Measurements from ENCODE around the gene DUSP28.

DUSP28 gene

GRCh38 chr2:240586919-240587800, 27.0 kb downstream of the DUSP28 start:
- DNase-seq, result no peak

GRCh38 chr2:240588006-240588655, 28.0 kb downstream of the DUSP28 start:
- DNase-seq, result no peak

DNA sequence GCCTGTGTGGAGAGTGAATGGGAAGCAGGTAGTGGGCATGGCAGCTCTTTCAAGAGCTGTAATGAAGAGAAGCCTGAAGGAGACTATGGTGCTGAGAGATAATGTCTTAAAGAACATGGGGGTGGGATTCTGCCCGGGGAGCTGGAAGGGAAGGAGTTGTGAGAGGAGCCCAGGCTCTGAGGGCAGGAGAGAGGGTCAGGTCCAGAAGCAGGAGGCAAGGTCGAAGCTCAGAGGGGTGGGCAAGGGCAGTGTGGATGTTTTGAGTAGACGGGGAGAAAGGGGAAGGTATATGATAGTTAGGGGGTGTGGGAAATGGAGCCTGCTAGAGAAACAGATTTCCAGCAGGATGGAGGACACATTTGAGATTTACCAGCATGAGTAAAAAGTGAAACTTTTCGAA, 28.5 kb downstream of the DUSP28 start:
- no peak for DNase-seq

DNA sequence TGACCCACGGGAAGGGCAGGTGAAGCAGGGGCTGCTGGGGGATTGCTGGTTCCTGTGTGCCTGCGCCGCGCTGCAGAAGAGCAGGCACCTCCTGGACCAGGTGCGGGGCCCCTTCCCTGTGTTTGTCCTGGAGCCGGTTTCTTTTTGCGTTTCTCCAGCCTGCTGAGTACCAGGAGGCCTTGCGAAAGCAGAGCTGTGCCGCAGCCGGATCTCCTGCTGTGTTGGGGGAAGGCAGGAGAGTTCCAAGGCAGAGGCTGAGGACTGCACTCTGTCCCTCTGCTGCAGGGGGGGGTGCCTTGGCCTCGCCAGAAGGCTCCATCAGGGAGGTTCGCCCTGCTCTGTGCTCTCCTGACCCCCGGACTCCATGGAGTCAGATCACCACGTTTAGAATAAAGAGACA, 29.2 kb downstream of the DUSP28 start:
- DNase-seq, result no peak

- DNase-seq, result no peak
Observed at GRCh38 chr2:240589850-240590525, 29.8 kb downstream of the DUSP28 start.

DNA sequence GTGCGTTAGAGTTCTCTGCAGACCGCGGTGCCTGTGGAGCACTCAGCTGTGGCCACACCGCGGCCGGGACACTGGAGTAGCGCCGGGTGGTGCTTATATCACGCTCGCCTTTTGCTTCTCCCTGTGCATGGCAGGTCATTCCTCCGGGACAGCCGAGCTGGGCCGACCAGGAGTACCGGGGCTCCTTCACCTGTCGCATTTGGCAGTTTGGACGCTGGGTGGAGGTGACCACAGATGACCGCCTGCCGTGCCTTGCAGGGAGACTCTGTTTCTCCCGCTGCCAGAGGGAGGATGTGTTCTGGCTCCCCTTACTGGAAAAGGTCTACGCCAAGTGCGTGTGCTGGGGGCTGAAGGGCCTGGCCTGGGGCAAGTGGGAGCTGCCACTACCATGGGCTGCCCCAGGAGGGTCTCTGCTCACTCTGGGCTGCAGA, 30.5 kb downstream of the DUSP28 start:
- DNase-seq, result no peak

GRCh38 chr2:240591226-240591625, 31.1 kb downstream of the DUSP28 start:
- DNase-seq, result no peak

DNA sequence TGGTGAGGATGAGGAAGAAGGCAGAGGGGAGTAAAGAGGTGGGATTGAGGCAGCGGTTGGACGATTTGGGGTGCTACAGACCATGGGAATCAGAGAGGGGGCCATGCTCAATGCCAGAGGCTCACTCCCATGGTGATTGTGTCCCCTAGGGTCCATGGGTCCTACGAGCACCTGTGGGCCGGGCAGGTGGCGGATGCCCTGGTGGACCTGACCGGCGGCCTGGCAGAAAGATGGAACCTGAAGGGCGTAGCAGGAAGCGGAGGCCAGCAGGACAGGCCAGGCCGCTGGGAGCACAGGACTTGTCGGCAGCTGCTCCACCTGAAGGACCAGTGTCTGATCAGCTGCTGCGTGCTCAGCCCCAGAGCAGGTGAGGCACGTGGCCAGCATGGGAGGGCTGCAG, 31.6 kb downstream of the DUSP28 start:
- DNase-seq, result no peak

DNA sequence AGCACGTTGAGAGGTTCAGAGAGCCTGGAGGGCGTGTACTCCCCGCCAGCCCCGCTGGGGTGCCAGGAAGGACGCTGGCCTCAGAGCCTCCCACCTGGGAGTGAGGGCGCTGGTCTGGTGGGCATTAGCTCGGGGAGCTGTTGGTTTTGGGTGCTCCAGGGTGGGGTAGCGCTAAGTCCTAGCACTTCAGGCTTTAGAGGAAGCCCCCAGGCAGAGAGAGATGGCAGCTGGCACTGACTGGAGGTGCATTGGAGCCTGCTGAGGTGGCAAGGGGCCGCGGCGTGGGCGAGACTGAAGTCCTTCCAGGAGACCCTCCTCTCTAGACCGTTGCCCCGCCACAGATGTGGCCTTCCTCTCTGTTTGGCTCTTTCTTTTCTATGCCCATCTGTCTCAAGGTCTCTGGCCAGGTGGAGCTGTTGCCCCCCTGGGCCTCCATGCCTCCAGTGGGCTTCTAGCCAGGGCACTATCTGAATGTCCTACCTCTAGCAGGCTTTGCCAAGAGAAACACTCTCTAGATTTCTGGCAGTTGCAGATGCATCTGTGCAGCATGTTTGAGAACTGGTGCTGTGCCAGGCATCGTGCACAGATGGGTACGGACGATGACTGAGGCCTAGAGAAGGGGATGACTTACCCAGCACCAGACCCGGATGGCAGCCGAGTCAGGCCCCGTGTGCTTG, 33.0 kb downstream of the DUSP28 start:
- DNase-seq, result no peak

DNA sequence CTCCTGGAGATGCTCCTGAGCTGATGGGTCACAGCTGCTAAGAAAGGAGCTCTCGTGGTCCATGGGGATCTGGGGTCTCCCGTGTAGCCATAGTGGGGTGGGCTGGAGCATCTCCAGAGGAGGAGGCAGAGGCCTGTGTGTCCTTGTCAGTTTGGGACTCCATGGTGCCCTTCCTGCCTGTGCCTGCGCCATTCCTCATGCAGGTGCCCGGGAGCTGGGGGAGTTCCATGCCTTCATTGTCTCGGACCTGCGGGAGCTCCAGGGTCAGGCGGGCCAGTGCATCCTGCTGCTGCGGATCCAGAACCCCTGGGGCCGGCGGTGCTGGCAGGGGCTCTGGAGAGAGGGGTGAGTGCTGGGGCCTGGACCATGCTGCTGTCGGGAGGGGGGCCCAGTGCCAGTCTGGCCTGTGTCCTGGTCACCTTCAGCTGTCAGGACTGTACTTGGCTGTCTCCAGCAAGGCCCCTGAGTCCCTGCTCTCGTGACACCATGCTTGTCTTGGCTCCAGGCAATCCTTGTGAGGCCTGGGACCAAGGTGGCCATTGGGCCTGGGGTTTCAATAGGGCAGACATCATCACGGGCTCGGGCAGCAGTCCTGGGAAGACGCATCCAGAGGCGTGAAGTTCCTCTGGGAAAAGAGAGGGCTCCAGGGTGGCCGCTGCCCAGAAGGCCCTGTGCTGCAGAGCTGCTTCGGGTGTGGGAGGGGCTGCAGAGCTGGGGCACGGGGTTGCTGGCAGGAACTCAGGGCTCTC, 33.7 kb downstream of the DUSP28 start:
- no peak for DNase-seq

DNA sequence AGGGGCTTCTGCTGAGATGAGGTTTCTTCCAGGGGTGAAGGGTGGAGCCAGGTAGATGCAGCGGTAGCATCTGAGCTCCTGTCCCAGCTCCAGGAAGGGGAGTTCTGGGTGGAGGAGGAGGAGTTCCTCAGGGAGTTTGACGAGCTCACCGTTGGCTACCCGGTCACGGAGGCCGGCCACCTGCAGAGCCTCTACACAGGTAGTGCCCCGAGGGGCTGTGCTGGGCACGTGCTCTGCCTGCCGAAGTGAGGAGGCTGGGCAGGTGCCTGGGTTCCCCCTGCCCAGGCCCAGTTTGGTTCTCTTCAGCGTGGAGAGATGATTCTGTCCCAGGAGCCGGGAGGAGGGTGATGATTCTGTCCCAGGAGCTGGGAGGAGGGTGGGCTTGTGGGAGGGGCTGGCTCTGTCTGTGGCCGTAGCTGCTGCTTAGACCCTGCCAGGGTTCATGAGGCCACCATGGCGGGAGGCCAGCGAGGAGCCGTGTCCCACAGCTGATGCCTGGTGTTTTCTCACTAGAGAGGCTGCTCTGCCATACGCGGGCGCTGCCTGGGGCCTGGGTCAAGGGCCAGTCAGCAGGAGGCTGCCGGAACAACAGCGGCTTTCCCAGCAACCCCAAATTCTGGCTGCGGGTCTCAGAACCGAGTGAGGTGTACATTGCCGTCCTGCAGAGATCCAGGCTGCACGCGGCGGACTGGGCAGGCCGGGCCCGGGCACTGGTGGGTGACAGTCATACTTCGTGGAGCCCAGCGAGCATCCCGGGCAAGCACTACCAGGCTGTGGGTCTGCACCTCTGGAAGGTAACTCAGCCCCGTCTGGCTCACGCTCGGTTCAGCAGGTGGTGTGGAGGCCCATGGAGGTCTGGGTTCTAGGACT, 34.6 kb downstream of the DUSP28 start:
- DNase-seq, result no peak

- peak; percentile 41 for DNase-seq
Observed at GRCh38 chr2:240595381-240596079, 35.4 kb downstream of the DUSP28 start.

- no peak for DNase-seq
Observed at GRCh38 chr2:240596080-240596460, 35.9 kb downstream of the DUSP28 start.

DNA sequence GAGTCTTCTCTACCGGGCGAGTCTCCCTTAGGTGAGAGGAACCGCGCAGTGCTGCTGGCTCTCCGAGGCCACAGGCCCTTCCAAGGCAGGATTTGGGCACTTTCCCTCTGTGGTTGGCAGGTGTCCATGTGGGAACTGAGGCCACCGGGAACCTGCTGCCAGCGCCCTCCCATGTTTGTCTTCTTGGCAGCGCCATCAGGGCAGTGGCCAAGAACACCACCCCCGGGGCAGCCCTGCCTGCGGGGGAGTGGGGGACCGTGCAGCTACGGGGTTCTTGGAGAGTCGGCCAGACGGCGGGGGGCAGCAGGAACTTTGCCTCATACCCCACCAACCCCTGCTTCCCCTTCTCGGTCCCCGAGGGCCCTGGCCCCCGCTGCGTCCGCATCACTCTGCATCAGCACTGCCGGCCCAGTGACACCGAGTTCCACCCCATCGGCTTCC, 36.4 kb downstream of the DUSP28 start:
- DNase-seq, result no peak

- DNase-seq, result no peak
Observed at GRCh38 chr2:240597054-240597418, 36.9 kb downstream of the DUSP28 start.

DNA sequence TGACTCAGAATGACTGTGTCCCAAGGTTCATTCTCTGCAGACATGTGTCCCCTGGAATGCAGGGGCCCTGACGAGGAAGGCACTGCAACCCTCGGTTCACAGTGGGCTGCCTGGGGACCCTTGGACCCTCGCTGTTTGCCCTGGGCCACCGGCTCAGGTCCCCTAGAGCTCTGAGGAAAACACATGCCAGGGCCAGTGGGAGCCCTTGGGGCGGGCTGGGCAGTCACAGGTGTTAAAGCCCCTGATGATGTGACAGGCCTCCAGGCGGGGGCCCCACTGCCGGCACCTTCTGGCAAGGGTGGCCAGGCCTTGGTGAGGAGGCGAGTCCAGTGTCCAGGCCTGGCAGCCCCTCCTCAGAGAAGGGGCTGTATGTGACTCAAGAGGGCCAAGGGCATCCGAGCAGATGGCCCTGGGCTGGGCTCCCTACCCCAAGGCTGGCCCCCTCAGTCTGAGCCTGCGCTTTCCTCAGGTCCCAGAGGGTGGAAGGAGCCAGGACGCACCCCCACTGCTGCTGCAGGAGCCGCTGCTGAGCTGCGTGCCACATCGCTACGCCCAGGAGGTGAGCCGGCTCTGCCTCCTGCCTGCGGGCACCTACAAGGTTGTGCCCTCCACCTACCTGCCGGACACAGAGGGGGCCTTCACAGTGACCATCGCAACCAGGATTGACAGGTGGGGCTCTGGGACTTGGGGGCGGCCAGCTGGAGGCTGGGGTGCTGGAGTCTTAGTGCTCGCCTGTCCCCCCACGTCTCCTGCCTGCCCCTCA, 37.4 kb downstream of the DUSP28 start:
- no peak for DNase-seq

DNA sequence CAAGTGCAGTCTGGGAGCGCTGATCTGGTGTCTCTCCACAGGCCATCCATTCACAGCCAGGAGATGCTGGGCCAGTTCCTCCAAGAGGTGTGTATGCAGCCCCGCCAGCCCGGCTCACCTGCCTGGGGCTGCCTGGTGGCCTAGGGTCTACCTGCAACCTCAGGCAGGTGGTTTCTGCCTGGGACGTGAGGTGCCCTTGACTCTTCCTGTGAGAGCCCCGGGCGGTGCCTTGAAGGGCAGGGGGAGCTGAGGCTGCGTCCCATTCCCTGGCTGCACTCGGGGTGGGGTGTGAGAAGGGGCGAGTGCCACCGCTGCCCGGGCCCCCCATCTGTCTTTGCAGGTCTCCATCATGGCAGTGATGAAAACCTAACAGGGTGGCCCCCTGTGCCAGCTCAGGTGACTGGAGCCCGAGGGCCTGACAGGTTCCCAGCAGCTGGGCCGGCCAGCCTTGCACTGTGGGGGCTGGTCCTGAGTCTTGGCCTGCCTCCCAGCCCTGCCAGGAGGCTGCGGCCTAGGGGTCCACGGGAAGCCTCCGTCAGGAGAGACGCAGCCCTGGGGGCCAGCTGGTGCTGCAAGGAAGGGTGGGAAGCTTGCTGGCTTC, 38.3 kb downstream of the DUSP28 start:
- DNase-seq, result no peak

- DNase-seq, result no peak
Observed at GRCh38 chr2:240599141-240599583, 39.0 kb downstream of the DUSP28 start.

DNA sequence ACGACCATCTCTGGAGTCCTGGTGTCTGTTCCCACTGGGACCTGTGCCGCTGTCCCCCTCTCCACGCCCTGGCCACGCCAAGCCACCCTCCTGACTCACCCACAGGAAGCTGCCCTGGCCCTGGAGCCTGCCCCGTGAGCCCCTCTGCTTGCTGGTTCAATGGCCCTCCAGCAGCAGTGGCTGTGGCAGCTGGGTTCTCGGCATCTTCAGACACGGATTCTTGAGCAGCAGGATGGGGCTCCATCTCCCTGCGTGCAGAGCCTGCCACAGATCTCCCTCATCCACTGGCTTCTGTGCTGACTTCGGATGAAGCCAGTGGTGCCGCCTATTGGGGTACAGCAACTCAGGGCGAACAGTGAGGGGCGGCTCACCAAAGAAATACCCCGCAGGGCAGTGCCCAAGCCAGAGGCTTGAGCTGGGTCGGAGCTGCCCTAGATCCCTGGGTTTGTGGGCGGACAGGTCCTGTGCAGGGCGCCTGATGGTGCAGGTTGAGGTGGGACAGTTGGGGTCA, 40.3 kb downstream of the DUSP28 start:
- DNase-seq, result no peak

Data from MV-4-11 (cell line).